Kidney capillary endothelial cell (primary cell): Measurements from ENCODE around the gene PROC.

Experiments
- DNase-seq: peaks from one replicate; pipeline ENCODE4 v3.0.0-alpha.2; 2018; ENCODE audit warnings: low spot score

Gene PROC

GRCh38 chr2:127462461-127462860 is 44.2 kb downstream of the PROC start:
- DNase-seq, result no peak

DNA sequence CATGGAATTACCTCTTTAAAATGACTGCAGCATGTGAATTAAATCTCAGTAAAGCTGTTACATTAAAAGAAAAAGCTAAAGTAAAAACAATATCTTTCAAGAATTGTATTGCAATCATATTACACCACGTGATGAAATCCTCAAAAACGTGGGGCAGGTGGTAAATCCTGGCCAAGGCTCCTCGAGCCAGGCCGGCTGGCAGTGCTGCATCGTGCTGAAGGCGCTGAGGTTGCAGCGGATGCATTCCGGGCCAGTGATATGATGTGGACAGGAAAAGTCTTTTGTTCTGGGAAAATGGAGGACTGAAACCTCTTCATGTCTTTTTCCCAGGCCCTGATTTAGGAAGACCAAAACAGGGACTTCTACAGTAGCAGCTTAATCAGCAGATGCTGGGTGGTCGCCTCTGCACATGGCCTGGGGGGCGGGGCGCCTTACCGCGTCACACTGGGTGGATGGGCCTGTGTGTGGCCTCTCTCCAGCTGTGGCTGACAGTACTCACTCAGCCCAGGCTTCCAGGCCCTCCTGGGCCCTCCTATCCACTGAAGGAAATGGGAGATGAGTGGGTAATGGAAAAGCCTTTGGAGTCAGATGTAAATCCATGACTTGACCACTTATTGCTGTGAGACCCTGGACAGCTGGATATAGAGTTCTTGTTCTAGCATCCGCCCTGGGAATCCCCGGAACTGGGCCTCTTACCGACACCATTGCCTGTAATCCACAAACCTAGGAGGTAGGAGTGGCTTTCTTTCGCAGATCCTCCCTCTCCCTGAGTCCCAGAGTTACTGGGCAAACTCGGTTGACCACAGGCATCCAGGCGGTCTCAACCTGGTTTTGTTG is 45.1 kb downstream of the PROC start:
- DNase-seq, result no peak

- no peak for DNase-seq
Measured at GRCh38 chr2:127464470-127465257, 46.4 kb downstream of the PROC start.

DNA sequence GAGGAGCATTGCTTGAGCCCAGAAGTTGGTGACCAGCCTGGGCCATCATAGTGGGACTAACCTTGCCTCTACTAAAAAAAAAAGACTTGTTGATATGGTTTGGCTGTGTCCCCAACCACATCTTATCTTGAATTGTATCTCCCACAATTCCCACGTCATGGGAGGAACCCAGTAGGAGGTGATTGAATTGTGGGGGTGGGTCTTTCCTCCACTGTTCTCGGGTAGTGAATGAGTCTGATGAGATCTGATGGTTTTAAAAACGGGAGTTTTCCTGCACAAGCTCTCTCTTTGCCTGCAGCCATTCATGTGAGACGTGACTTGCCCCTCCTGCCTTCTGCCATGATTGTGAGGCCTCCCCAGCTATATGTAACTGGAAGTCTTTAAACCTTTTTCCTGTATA is 47.0 kb downstream of the PROC start:
- no peak for DNase-seq

DNA sequence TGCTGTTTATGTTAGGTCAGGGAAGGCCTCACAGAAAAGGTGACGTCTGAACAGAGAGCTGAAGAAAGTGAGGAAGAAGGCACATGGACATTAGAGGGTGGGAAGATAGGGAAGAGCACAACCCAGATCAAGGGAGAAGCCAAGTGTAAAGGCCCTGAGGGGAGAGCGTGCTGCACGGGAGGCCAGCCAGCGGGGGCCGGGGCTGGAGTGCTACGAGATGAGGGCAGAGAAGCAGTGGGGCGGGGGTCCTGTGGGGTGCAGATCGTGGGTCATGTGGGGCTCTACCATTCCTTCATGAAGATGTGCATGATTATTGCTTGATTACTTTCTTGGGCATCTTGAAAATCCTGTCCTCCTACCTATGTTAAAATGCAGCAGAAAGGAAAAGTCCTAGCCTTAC is 50.8 kb downstream of the PROC start:
- no peak for DNase-seq

DNA sequence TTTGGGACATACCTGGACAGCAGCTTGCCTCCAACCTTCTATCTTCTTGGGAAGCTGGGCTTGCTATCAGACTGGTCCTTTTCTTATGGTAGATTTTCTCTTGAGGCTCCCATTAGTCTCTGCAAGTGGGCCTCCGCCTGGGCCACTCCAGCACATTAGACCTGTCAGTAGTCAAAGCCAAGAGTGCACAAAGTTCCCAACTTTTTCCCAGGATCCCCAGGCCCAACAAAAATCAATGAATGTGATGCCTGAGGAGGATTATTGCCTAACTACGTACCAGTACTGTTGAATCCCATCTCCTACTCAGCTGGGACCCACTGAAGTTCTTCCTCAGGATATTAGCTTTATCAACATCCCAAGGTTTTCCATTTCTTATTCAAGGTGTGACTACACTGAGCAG is 51.7 kb downstream of the PROC start:
- DNase-seq, result no peak

DNA sequence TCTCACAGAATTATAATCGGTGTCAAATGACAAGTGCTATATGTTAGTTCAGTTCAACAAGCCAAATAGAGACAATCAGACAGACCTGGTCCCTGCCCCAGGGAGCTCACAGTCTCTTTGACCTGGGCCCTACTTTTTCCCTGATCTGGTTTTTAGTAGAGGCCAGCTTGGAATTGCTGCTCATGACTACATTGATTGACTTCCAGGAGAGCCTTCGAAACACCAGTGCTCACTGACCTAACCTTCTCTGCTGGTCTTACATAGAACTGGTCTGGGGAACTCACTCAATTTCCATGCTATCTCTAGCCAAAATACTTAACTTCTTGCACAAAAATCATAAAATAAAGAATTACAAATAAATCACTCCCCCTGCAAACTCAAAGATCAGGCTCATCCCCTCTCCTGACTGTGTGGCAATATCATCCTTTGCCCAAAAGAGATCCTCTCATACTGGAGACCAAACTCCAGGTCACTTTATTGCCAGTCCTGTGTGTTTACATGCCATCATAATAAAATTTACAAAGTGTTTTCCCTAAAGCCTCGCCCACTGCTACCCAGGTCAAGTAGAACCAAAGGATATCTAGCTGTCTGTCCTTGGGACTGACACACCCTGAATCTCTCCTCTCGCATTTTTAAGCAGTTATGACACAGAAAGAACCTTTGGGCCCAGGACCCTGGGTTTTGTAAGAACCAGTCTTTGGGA is 53.2 kb downstream of the PROC start:
- DNase-seq, result no peak

GRCh38 chr2:127472268-127472667 is 54.0 kb downstream of the PROC start:
- DNase-seq, result no peak

DNA sequence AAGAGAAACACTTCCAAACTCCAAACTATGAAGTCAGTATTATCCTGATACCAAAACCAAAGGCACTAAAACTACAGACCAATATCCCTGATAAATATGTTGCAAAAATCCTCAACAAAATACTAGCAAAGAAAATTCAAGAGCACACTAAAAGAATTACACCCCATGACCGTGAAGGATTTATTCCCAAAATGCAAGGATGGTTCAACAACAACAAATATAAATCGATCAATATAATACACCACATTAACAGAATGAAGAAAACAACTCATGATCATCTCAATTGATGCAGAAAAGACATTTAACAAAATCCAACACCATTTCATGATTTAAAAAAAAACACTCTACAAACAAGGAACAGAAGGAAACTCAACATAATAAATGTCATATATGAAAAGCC is 57.6 kb downstream of the PROC start:
- no peak for DNase-seq
